ENCODE data around the gene PEX16. TPM values are rescaled to one million over a fixed set of nuclear protein-coding genes. Genes with fewer than 3 reads are reported as not detected.

Gene PEX16
- total RNA-seq, 4 donors from 2014 or later: 26.8 to 40.6 (median 35.3) TPM

- Histone ChIP-seq H3K27ac (no peak overlapping the region), H3K4me1 (no peaks in the 10 kb centered on the region), H3K27me3 (no peaks in the 10 kb centered on the region), H3K36me3 (peaks cover 93% of the 10 kb centered on the region), H3K4me3 (no peak overlapping the region), H3K9me3 (no peaks in the 10 kb centered on the region)
- TF ChIP-seq EP300 (IDR thresholded peaks at IDR 0.05) (no peak), POLR2A (IDR thresholded peaks at IDR 0.05) (no peak), POLR2AphosphoS5 (IDR thresholded peaks at IDR 0.05) (no peak), CTCF (IDR thresholded peaks at IDR 0.05) (no peak)
- 67% methylated on average over 6 of the region's 6 CpGs for WGBS
- no peak for DNase-seq (ENCODE audit: low spot score in 2 of 2)
Measured at GRCh38 chr11:45876401-45876800, 41.3 kb downstream of the PEX16 start.

GRCh38 chr11:45872651-45873356 is 44.9 kb downstream of the PEX16 start:
- 62% methylated on average over 9 of the region's 9 CpGs for WGBS
- TF ChIP-seq CTCF (IDR thresholded peaks at IDR 0.05): peak; percentile 12 to 54
- no peak for TF ChIP-seq POLR2AphosphoS5 (IDR thresholded peaks at IDR 0.05)
- Histone ChIP-seq H3K4me1 (no peaks in the 10 kb centered on the region), H3K27me3 (no peaks in the 10 kb centered on the region), H3K27ac (no peak overlapping the region), H3K4me3 (no peak overlapping the region), H3K9me3 (no peaks in the 10 kb centered on the region), H3K36me3 (peaks cover 99% of the 10 kb centered on the region)
- DNase-seq (ENCODE audit: low spot score in 2 of 2): no peak

DNA sequence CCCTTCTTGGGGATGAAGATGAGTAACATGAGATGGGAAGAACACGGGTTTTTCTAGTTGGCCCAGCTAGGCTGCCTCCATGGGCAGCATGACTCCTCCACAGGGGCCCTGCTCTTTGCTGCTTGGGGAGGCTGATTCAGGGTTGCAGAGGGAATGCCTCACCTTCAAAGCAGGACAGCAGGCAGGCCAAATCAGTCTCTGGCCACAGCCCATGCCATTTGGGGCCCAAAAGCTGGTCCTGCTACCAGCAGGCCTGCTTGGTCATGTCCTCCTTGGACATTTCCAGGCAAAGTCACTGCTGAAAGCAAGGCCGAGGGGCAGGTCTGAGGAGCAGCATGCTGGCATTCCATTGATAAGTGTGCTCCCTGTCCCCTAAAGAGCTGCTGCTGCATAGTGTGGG is 46.0 kb downstream of the PEX16 start:
- Histone ChIP-seq H3K4me3 (no peak overlapping the region), H3K36me3 (peaks cover 99% of the 10 kb centered on the region), H3K27ac (no peak overlapping the region), H3K9me3 (no peaks in the 10 kb centered on the region), H3K4me1 (no peaks in the 10 kb centered on the region), H3K27me3 (no peaks in the 10 kb centered on the region)
- no peak for DNase-seq (ENCODE audit: low spot score in 2 of 2)
- TF ChIP-seq CTCF (IDR thresholded peaks at IDR 0.05) (no peak), POLR2AphosphoS5 (IDR thresholded peaks at IDR 0.05) (no peak), POLR2A (IDR thresholded peaks at IDR 0.05) (no peak), EP300 (IDR thresholded peaks at IDR 0.05) (no peak)
- WGBS: 86% methylated on average over 1 of the region's 2 CpGs

DNA sequence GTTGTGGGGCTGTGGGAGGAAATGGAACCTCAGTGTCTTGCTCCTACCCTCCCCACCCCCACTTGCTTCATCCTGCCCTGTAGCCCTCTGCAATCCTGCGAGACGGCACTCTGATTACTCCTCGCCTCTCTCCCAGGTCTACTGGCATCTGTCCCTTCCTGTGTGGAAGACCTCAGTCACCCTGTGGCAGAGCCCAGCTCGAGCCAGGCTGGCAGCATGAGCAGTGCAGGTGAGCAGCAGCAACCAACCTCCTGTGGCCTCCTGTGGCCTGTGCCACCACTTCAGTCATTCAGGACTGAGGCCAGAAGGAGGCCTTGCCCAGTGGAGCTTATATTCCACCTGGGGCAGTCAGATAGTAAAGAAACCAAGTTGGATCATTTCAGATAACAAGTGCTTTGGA is 47.0 kb downstream of the PEX16 start:
- Histone ChIP-seq H3K36me3 (peaks cover 100% of the 10 kb centered on the region), H3K27me3 (no peaks in the 10 kb centered on the region), H3K9me3 (no peaks in the 10 kb centered on the region), H3K27ac (no peak overlapping the region), H3K4me1 (no peaks in the 10 kb centered on the region), H3K4me3 (no peak overlapping the region)
- DNase-seq (ENCODE audit: low spot score in 2 of 2): no peak
- 82% methylated on average over 4 of the region's 4 CpGs for WGBS
- no peak for TF ChIP-seq POLR2A (IDR thresholded peaks at IDR 0.05)
- no peak for TF ChIP-seq POLR2AphosphoS5 (IDR thresholded peaks at IDR 0.05)
- TF ChIP-seq CTCF (IDR thresholded peaks at IDR 0.05): no peak

- DNase-seq (ENCODE audit: low spot score in 2 of 2): no peak
- no peak for TF ChIP-seq CTCF (IDR thresholded peaks at IDR 0.05)
- no peak for TF ChIP-seq POLR2A (IDR thresholded peaks at IDR 0.05)
- no peak for TF ChIP-seq EP300 (IDR thresholded peaks at IDR 0.05)
- TF ChIP-seq POLR2AphosphoS5 (IDR thresholded peaks at IDR 0.05): no peak
- 94% methylated on average over 10 of the region's 12 CpGs for WGBS
- Histone ChIP-seq H3K4me3 (no peak overlapping the region), H3K36me3 (peaks cover 100% of the 10 kb centered on the region), H3K27me3 (no peaks in the 10 kb centered on the region), H3K9me3 (no peaks in the 10 kb centered on the region), H3K4me1 (no peaks in the 10 kb centered on the region), H3K27ac (no peak overlapping the region)
Measured at GRCh38 chr11:45869551-45869950, 48.1 kb downstream of the PEX16 start.
